ENCODE measurements around the gene EEIG2. TPM values are rescaled to one million over a fixed set of nuclear protein-coding genes. Genes with fewer than 3 reads are reported as not detected.

The EEIG2 gene
- total and polyA plus RNA-seq, 2 of the 13 experiments (the other 11 are each of a cell fraction or from before 2014, with no cell fraction given), result 0.90 to 3.2 TPM

GRCh38 chr1:108561689-108562326 is 1.9 kb downstream of the EEIG2 start (continued):
- no peak for TF ChIP-seq ELK4 (CRISPR knock-in tag; IDR thresholded peaks at IDR 0.05; ENCODE audit: borderline replicate concordance)
- TF ChIP-seq ZNF737 (CRISPR knock-in tag; IDR thresholded peaks at IDR 0.05; ENCODE audit: borderline replicate concordance), result no peak
- TF ChIP-seq JUNB (CRISPR knock-in tag; IDR thresholded peaks at IDR 0.05; ENCODE audit: borderline replicate concordance), result no peak
- TF ChIP-seq SOX13 (IDR thresholded peaks at IDR 0.05), result no peak
- TF ChIP-seq SOX13 (CRISPR knock-in tag; conservative IDR thresholded peaks at IDR 0.05 in 1 of 2, IDR thresholded peaks at IDR 0.05 in 1 of 2), result 0 out of 4 replicates have a peak, but pooled peaks of 1 of the 2 experiments have one; percentile 9
- TF ChIP-seq GATAD2A (CRISPR knock-in tag; IDR thresholded peaks at IDR 0.05), result peak; percentile 14; the same call in 1 of the 2 replicates
- peak; percentile 80 for TF ChIP-seq CTCF (CRISPR knock-in tag; IDR thresholded peaks at IDR 0.05)
- no peak for TF ChIP-seq SNAPC2 (CRISPR knock-in tag; IDR thresholded peaks at IDR 0.05)
- no peak for TF ChIP-seq GTF2F1 (IDR thresholded peaks at IDR 0.05; ENCODE audit: low read length)

- no peak overlapping the region for H3K4me3 ChIP-seq (replicated peaks in 1 of 3; ENCODE audit: insufficient read depth in 1 of 3, low read depth in 2 of 3, low read length in 3 of 3)
- no peak for DNase-seq (ENCODE audit: low spot score)
- TF ChIP-seq MLX (CRISPR knock-in tag; IDR thresholded peaks at IDR 0.05) (no peak), CSRNP2 (CRISPR knock-in tag; conservative IDR thresholded peaks at IDR 0.05; ENCODE audit: low read depth) (no peak), BATF2 (CRISPR knock-in tag; IDR thresholded peaks at IDR 0.05) (no peak), MXD4 (CRISPR knock-in tag; IDR thresholded peaks at IDR 0.05) (no peak), IKZF5 (CRISPR knock-in tag; IDR thresholded peaks at IDR 0.05) (no peak), ZSCAN30 (CRISPR knock-in tag; IDR thresholded peaks at IDR 0.05) (no peak), ZNF382 (CRISPR knock-in tag; IDR thresholded peaks at IDR 0.05; ENCODE audit: borderline replicate concordance) (no peak)
Measured at GRCh38 chr1:108563808-108564207, 3.9 kb downstream of the EEIG2 start.

More at GRCh38 chr1:108563808-108564207, 3.9 kb downstream of the EEIG2 start:
- H3K9me3 ChIP-seq (ENCODE audit: low read length), result no peaks in the 10 kb centered on the region
- H3K27me3 ChIP-seq (ENCODE audit: control insufficient read depth in 1 of 2, insufficient read depth in 2 of 2, low read length in 2 of 2), result 0 out of 5 replicates have a peak, but pooled peaks cover 0 to 3% of the 10 kb centered on the region in 2 experiments
- H3K36me3 ChIP-seq (replicated peaks in 1 of 2; ENCODE audit: control insufficient read depth in 1 of 2, insufficient read depth in 2 of 2, low read length in 2 of 2), result no peaks in the 10 kb centered on the region
- H3K4me2 ChIP-seq (ENCODE audit: low read depth, low read length), result no peak overlapping the region
- BruUV-seq (replicated peaks), result no TSS peak
- no peaks in the 10 kb centered on the region for H3K79me2 ChIP-seq (ENCODE audit: insufficient read depth, low read length)
- intact Hi-C loops (cut with micrococcal nuclease; ENCODE audit: unreplicated experiment), result loop anchor here (5.0 kb wide), 1 partner anchor 128 kb away; the partner anchor contains the start of gene PRPF38B
- no peaks in the 10 kb centered on the region for H4K20me1 ChIP-seq (ENCODE audit: insufficient read depth, low read length)
- peaks cover 21% of the 10 kb centered on the region for H3K4me1 ChIP-seq (ENCODE audit: insufficient read depth, low read length)
- FAIRE-seq (no peak), ATAC-seq (no peak)
- 45% methylated on average over 1 of the region's 1 CpG for WGBS (ENCODE audit: low lambda C conversion rate)
- H2AFZ ChIP-seq (ENCODE audit: low read length), result no peak overlapping the region
- no peak overlapping the region for H3K27ac ChIP-seq (ENCODE audit: extremely low read length, insufficient read depth, low read length)
- CTCF ChIA-PET (ENCODE audit: low intra/inter-chr PET ratio, low total read pairs), result no interaction called here
- H3K9ac ChIP-seq (ENCODE audit: insufficient read depth, low read depth, low read length), result no peak overlapping the region
- in situ Hi-C loops (cut with HindIII; ENCODE audit: extremely low pct_ligation_motif_present, low pct_unique_long_range_greater_than_20kb), result loop anchor here (25.0 kb wide), 1 partner anchor 777 kb away; no protein-coding TSS in a partner anchor
- POLR2A ChIA-PET, result no interaction called here
